HuH-7 (cell line): ENCODE results near the gene TRAP1.

Experiments used
- DNase-seq: peaks from one replicate; pipeline ENCODE4 v3.0.0; 2011; ENCODE audit warnings: low spot score

TRAP1 gene

DNA sequence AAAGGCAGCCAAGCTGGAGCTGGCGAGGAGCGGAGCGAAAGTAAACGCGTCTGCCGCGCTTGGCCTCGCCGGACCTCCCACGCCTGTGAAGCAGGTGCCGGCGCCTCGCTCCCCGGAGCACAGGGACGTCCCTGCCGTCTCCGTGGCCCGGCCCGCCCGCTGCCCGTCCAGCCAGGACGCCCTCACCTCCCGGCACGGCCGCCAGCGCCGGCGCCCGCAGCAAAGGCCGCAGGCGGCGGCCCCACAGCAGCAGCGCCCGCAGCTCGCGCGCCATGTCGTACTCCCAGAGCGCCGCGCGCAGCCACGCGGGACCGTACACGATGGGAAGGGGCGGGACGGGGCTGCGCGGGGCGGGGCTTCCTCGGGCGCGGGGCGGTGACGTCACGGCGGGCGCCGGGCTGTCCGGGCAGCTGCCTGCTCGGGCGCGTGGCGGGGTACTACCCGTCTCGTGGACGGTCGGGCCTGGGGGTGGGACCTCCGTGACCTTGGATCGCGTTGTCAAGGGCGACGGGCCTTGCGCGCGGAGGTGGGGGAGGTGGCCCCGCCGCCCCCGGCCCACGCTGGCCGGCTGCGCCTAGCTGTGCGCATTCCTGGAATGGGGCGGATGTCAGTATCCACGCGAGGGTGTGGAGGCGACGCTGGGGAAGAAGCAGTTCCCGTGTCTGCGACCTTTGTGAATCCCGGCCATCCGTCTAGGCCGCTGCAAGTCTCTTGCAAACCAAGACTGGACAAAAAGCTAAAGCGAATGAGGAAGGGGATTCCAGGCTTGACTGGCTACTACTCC is at the start of gene TRAP1:
TSS of gene TRAP1 (minus strand) at position 290 of the 784 bp plus-strand sequence. CDS start at position 274, 16 bp downstream.
- DNase-seq, result peak; percentile 87

- DNase-seq, result no peak
These were observed 48.9 kb upstream of the TRAP1 start for GRCh38 chr16:3766177-3766576.

DNA sequence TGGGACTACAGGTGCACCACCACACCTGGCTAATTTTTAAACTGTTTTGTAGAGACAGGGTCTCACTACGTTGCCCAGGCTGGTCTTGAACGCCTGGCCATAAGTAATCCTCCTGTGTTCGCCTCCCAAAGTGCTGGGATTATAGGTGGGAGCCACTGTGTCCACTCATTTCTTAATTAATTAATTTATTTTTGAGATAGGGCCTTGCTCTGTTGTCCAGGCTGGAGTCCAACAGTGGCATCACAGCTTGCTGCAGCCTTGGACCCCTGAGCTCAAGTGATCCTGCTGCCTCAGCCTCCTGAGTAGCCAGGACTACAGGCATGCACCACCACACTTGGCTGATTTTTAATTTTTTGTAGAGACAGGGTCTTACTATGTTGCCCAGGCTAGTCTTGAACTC is 47.1 kb upstream of the TRAP1 start:
- DNase-seq, result no peak

DNA sequence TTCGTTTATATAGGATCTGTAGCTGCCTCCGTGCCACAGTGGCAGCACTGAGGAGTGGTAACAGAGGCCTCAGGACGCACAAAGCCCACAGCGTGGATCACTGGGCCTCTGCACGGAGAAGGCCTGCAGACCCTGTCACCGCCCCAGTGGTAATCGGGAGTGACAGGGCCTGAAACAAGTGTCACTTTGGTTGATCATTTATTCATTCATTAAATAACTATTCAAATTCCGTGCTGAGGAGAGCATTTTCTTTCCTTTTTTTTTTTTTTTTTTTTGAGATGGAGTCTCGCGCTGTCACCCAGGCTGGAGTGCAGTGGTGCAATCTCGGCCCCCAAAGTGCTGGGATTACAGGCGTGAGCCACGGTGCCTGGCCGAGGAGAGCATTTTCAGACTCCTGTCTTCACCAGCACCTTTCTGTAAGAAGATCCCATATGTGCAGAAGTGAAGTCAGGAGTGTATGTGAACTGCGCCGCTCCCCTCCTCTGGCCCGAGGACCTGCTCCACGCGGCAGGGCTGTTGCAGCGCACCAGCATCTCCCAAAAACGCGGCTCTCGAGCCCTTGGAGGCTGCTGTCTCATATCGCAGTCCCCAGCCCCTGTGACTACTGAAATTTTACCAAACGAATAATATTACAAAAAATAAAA is 44.9 kb upstream of the TRAP1 start:
- DNase-seq, result no peak

GRCh38 chr16:3761375-3762106 is 44.2 kb upstream of the TRAP1 start:
- DNase-seq, result no peak

- no peak for DNase-seq
These were observed 43.2 kb upstream of the TRAP1 start for GRCh38 chr16:3760518-3760917.

DNA sequence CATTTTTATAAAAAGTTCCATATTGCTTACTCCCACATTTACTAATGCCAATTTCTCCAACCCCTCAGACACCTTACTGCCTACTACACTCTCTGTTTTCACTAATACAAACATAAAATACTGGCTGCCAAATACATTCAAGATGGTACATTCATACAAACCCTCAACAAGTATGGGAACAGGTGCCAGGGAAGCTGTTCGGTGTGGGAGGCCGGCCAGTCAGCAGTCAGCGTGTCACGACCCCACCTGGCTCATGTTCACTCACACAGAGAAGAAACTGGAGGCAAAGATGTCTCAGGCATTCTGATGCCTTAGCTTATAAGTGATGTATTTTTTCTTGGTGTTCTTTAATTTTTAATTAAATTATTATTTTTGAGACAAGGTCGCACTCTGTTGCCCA is 42.4 kb upstream of the TRAP1 start:
- DNase-seq, result no peak

- DNase-seq, result no peak
These were observed 38.8 kb upstream of the TRAP1 start for GRCh38 chr16:3756113-3756512.

DNA sequence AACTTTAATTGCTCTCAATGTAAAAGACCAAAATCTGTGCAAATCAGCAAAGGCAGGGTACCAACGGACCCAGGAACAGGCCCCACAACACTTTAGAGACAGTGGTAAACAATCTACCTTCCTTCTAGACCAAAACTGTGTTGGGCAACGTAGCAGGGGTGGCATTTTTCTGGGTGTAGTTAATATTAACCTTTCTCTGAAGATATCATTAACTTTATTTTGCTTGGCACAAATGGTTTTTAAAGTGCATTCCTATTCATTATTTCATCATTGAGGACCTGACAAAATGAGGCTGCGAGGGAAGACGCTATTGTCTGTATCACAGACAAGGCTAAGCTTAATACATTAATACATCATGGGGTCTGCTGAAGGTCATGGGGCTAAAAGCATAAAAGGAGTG is 37.9 kb upstream of the TRAP1 start:
- no peak for DNase-seq

- DNase-seq, result no peak
These were observed 37.4 kb upstream of the TRAP1 start for GRCh38 chr16:3754772-3755171.

DNA sequence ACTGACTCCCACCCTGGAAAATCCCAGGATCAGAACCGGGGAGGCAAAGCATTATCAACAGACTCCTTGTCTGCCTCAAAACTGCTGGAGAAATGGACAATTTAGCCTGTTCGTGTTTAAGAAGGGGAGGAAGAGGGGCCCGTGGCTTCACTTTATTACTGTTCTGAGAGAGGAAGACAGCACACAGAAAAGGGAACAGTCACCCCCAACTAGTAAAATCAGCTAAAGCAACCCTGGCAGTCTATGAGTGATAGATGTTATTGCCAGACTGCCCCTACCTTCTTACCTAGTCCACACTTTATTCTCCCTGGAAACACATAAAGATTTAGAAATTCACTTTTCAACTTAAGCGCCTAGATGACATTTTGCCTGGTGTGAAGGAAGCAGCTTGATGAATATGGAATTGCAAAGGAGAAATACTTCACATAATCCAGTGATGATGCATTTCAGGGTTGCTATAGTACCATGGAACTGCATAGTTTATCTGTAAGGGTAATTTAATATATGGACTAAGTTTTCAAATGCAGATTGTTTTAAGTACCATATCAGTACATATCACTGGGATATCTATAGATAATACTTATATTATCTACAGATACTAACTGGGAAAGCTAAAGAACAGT is 36.9 kb upstream of the TRAP1 start:
- no peak for DNase-seq

GRCh38 chr16:3752984-3753383 is 35.7 kb upstream of the TRAP1 start:
- no peak for DNase-seq

DNA sequence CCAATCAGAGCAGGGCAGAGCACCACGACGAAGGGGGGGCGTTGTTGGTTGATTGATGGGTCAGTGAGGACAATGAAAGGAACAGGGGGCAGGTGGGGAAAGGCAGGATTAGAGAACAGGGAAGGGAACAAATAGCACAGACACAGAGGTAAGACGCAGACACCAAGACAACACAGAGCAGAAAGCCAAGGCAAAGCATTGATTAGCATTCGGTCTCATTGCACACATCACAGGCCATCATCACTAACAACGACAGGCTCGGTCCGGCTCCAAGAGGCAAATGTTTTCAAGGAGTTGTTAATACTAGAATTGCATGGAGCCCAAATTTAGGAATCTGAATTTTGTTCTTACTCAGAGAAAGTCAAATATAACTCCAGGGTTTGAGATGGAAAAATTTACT is 34.6 kb upstream of the TRAP1 start:
- DNase-seq, result no peak

DNA sequence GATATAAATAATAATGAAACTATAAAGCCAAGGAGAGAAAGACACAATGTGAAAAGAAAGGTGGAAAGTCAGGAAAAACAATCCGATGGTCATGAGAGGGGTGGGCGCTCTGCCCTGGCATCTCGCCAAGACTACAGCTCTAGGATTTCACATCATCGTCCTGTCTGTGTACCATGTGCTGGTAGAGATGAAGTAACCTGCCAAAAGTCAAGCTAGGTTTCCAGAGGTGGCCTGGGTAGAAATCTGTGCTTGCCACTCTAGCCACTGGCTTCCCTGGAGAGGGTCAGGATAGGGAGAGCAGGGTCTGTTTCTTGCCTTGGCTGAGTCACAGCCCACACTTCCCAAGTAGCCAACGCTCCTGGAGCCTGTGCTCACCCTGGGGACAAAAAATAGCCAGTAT is 31.0 kb upstream of the TRAP1 start:
- no peak for DNase-seq

DNA sequence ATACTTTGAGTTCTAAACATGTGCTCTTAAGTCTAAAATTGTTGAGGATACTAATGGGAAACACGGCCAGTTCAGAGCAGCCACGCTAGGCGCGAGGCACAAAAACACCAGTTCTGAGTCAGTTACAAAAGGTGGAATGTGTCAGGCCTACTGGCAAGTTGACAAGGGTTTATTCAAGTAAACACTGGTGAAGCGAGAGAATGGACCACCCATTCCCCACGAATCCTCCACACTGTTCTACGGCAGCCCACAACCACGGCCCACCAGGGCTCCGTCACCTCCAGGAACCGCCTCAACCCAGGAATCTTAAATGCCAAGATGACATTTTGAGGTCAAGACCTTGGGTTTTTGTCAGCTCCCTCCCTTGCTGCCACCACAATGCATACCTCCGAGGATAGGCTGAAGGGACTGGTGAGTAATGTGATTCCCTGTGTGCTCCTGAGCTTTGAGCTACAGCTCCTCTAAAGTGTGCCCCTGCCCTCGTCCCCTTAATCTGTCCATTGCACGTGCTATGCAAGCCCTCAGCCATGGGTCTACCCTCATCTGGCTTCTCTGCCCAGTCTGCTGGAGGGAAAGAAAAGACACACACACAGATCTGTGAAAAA is 28.5 kb upstream of the TRAP1 start:
- DNase-seq, result no peak

- no peak for DNase-seq
These were observed 26.7 kb upstream of the TRAP1 start for GRCh38 chr16:3744018-3744417.

- no peak for DNase-seq
These were observed 23.6 kb upstream of the TRAP1 start for GRCh38 chr16:3740934-3741333.

GRCh38 chr16:3740186-3740585 is 22.9 kb upstream of the TRAP1 start:
- no peak for DNase-seq

DNA sequence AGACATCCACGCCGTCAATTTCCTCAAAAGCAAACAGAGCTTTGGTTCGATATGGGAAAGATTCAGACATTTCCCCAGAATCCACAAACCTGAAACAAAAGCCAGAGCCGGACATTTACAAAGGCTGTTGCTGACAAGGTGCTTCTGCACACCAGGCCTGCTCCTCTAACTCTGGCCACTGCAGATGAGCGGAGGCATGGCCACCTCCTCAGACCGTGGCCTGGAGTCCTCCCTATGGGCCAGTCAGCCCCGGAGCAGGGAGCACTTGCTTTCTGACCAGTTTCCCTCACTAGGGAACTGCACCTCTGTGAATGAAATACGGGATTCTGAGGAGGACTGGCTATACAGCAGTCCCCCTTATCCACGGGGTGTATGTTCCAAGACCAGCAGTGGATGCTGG is 22.3 kb upstream of the TRAP1 start:
- no peak for DNase-seq

DNA sequence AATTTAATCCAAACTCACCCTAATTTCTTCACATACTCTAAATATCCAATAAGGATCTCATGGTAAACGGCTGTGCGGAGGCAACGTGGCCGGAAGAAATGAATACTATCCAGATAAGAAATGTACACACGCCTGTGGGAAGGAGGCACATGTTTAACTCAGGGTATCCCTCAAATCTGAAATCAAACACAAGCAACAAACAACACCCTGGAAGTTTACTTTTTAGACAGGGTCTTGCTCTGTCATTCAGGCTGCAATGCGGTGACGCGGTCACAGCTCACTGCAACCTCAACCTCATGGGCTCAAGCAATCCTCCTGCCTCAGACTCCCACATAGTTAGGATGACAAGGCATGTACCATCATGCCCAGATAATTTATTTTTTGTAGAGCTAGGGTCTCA is 21.2 kb upstream of the TRAP1 start:
- no peak for DNase-seq

DNA sequence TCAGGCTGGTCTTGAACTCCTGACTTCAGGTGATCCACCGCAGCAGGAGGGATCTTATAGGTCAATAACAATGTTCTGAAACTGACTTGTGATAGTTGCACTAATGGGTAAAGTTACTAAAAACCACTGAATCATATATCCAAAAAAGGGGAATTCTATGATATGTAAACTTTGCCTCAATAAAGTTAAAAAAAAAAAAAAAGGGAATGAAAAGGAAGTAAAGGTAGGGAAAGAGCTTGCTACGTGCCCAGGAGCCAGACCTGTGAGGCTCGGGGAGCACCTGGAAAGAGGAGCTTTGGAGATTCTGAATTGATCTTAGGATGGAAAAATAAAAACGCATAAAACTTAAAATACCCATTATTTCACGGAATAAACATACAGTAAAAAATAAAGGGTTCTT is 20.8 kb upstream of the TRAP1 start:
- DNase-seq, result no peak

DNA sequence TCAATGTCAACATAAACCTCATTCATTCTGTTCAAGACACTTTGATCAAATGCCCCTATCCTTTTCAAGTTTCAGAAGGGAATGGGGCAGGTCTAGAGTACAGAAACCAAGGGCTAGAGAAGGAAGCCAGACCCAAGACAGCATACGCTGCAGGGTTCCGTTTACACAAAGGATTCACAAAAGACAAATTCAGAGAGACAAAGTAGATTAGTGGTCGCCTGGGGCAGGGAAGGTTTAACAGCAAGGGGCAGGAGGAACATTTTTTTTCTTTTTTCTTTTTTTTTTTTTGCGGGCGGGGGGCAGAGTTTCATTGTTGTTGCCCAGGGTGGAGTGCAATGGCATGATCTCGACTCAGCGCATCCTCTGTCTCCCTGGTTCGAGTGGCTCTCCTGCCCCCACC is 19.9 kb upstream of the TRAP1 start:
- no peak for DNase-seq
